HS-5 (cell line): Measurements from ENCODE around the gene BAHCC1.
A peak's percentile ranks its signal among the peaks of the same experiment; 100 is the strongest.

Experiments used
- DNase-seq: peaks from one replicate; pipeline ENCODE4 v3.0.0-alpha.2; 2012; ENCODE audit warnings: low read depth

BAHCC1 gene

GRCh38 chr17:81461607-81462500 lies 66.6 kb downstream of the BAHCC1 start:
- no peak for DNase-seq

- no peak for DNase-seq
Observed at GRCh38 chr17:81462506-81463125, 67.4 kb downstream of the BAHCC1 start.

GRCh38 chr17:81463506-81463905 lies 68.2 kb downstream of the BAHCC1 start:
- no peak for DNase-seq

GRCh38 chr17:81464586-81464985 lies 69.3 kb downstream of the BAHCC1 start:
- DNase-seq, result no peak

GRCh38 chr17:81465910-81466309 lies 70.7 kb downstream of the BAHCC1 start:
- DNase-seq, result no peak

- DNase-seq, result no peak
Observed at GRCh38 chr17:81466564-81467472, 71.6 kb downstream of the BAHCC1 start.

GRCh38 chr17:81468111-81468769 lies 73.0 kb downstream of the BAHCC1 start:
- DNase-seq, result no peak

- no peak for DNase-seq
Observed at GRCh38 chr17:81468770-81469121, 73.5 kb downstream of the BAHCC1 start.

- DNase-seq, result no peak
Observed at GRCh38 chr17:81469266-81469665, 74.0 kb downstream of the BAHCC1 start.

GRCh38 chr17:81470270-81470943 lies 75.2 kb downstream of the BAHCC1 start:
- no peak for DNase-seq

- no peak for DNase-seq
Observed at GRCh38 chr17:81470944-81471817, 75.9 kb downstream of the BAHCC1 start.

- DNase-seq, result peak; percentile 90
Observed at GRCh38 chr17:81471818-81472456, 76.7 kb downstream of the BAHCC1 start.

GRCh38 chr17:81473019-81473418 lies 77.8 kb downstream of the BAHCC1 start:
- no peak for DNase-seq

GRCh38 chr17:81474958-81475357 lies 79.7 kb downstream of the BAHCC1 start:
- DNase-seq, result no peak

GRCh38 chr17:81476097-81476496 lies 80.8 kb downstream of the BAHCC1 start:
- no peak for DNase-seq

GRCh38 chr17:81476635-81477034 lies 81.4 kb downstream of the BAHCC1 start:
- DNase-seq, result no peak

GRCh38 chr17:81477173-81477572 lies 81.9 kb downstream of the BAHCC1 start:
- no peak for DNase-seq

GRCh38 chr17:81478119-81478518 lies 82.9 kb downstream of the BAHCC1 start:
- DNase-seq, result no peak

GRCh38 chr17:81479175-81480071 lies 84.2 kb downstream of the BAHCC1 start:
- no peak for DNase-seq
